OCI-LY3 (cell line): ENCODE data around the gene SCLY.

ENCODE experiments used
- H2AFZ ChIP-seq: fragments of 200-600, 300-600 bp; shearing (Covaris generic); 2 replicates; pipeline ENCODE4 v1.6.0; 2014; ENCODE audit warnings: antibody characterized with exemption, low read depth, low read length
- H3K27ac ChIP-seq: fragments of 200-600, 300-600 bp; sonication (generic); 2 replicates; pipeline ENCODE4 v1.5.1; 2014; ENCODE audit warnings: mild to moderate bottlenecking, low read length, moderate library complexity, mixed read lengths
- H3K27me3 ChIP-seq: fragments of 200-600, 300-600 bp; sonication (generic); 2 replicates; pipeline ENCODE4 v1.6.1; 2014; ENCODE audit warnings: low read depth, low read length, mixed read lengths
- H3K36me3 ChIP-seq: fragments of 200-600, 300-600 bp; sonication (generic); replicated peaks from 2 replicates; pipeline ENCODE3; 2014; ENCODE audit warnings: low read depth, low read length, mixed read lengths
- H3K4me1 ChIP-seq: fragments of 300-600, 200-600 bp; sonication (generic); 2 replicates; pipeline ENCODE4 v1.6.1; 2014; ENCODE audit warnings: low read length, mixed read lengths
- H3K4me2 ChIP-seq: fragments of 200-600, 300-600 bp; sonication (generic); 2 replicates; pipeline ENCODE4 v1.6.1; 2014; ENCODE audit warnings: low read length, mixed read lengths
- H3K4me3 ChIP-seq: fragments of 300-600, 200-600 bp; sonication (generic); 2 replicates; pipeline ENCODE4 v1.5.1; 2014; ENCODE audit warnings: antibody characterized with exemption, mild to moderate bottlenecking, low read length, moderate library complexity
- H3K79me2 ChIP-seq: fragments of 300-600, 200-600 bp; shearing (Covaris generic); 2 replicates; pipeline ENCODE4 v1.6.1; 2014; ENCODE audit warnings: mild to moderate bottlenecking, low read length, mixed read lengths
- H3K9ac ChIP-seq: fragments of 300-600, 200-600 bp; shearing (Covaris generic); 2 replicates; pipeline ENCODE4 v1.6.0; 2014; ENCODE audit warnings: mild to moderate bottlenecking, low read length, moderate library complexity
- H3K9me3 ChIP-seq: fragments of 200-600, 300-600 bp; shearing (Covaris generic); 2 replicates; pipeline ENCODE4 v1.6.1; 2014; ENCODE audit warnings: low read length, mixed read lengths; ENCODE audit not compliant: insufficient read depth
- H4K20me1 ChIP-seq: fragments of 200-600, 300-600 bp; sonication (generic); 2 replicates; pipeline ENCODE4 v1.6.1; 2016; ENCODE audit warnings: low read length, mixed read lengths; ENCODE audit not compliant: insufficient read depth
- CTCF ChIP-seq: fragments of 200-600, 300-600 bp; sonication (generic); IDR thresholded peaks from 2 replicates; pipeline ENCODE4 v1.5.1; 2014; ENCODE audit warnings: antibody characterized with exemption, low read length, low read depth
- EZH2phosphoT487 ChIP-seq: fragments of 200-600 bp; shearing (Covaris generic); IDR thresholded peaks from 2 replicates; pipeline ENCODE4 v1.6.1; 2018; ENCODE audit warnings: antibody characterized with exemption, mixed run types, low read depth

Gene SCLY

GRCh38 chr2:238140721-238141540 lies 80.1 kb downstream of the SCLY start:
- Histone ChIP-seq H4K20me1 (no peaks in the 10 kb centered on the region), H3K36me3 (no peaks in the 10 kb centered on the region), H3K9ac (no peak overlapping the region), H2AFZ (no peak overlapping the region), H3K4me1 (peaks cover 6% of the 10 kb centered on the region), H3K27ac (no peak overlapping the region), H3K4me3 (no peak overlapping the region), H3K27me3 (no peaks in the 10 kb centered on the region), H3K79me2 (no peaks in the 10 kb centered on the region), H3K4me2 (no peak overlapping the region), H3K9me3 (no peaks in the 10 kb centered on the region)
- TF ChIP-seq CTCF (no peak), EZH2phosphoT487 (no peak)

- H3K27me3 ChIP-seq = no peaks in the 10 kb centered on the region
- no peak overlapping the region for H3K27ac ChIP-seq
- no peak overlapping the region for H3K9ac ChIP-seq
- no peak for TF ChIP-seq CTCF
- TF ChIP-seq EZH2phosphoT487 = no peak
- H3K36me3 ChIP-seq = no peaks in the 10 kb centered on the region
- H3K4me1 ChIP-seq = peaks cover 6% of the 10 kb centered on the region
- no peak overlapping the region for H3K4me2 ChIP-seq
- no peak overlapping the region for H3K4me3 ChIP-seq
- no peaks in the 10 kb centered on the region for H3K9me3 ChIP-seq
- H2AFZ ChIP-seq = no peak overlapping the region
- H3K79me2 ChIP-seq = no peaks in the 10 kb centered on the region
- no peaks in the 10 kb centered on the region for H4K20me1 ChIP-seq
Observed at GRCh38 chr2:238141541-238142318, 80.9 kb downstream of the SCLY start.

GRCh38 chr2:238142382-238143205 lies 81.8 kb downstream of the SCLY start:
- Histone ChIP-seq H3K36me3 (no peaks in the 10 kb centered on the region), H3K4me3 (no peak overlapping the region), H4K20me1 (no peaks in the 10 kb centered on the region), H3K4me1 (peaks cover 6% of the 10 kb centered on the region), H3K4me2 (no peak overlapping the region), H3K27me3 (no peaks in the 10 kb centered on the region), H3K79me2 (no peaks in the 10 kb centered on the region), H3K9me3 (no peaks in the 10 kb centered on the region), H2AFZ (no peak overlapping the region), H3K9ac (no peak overlapping the region), H3K27ac (no peak overlapping the region)
- TF ChIP-seq CTCF (no peak), EZH2phosphoT487 (no peak)
